NCI-H2171 (cell line): ENCODE data around the gene TRRAP.

Experiments
- DNase-seq: peaks from one replicate; lab custom pipeline; 2025; lab: John Stamatoyannopoulos, UW

Gene TRRAP

GRCh38 chr7:98902523-98902922 is 24.2 kb downstream of the TRRAP start:
- DNase-seq, result no peak

- no peak for DNase-seq
Observed at GRCh38 chr7:98903246-98903645, 24.9 kb downstream of the TRRAP start.

GRCh38 chr7:98907570-98907969 is 29.2 kb downstream of the TRRAP start:
- no peak for DNase-seq

GRCh38 chr7:98908585-98908984 is 30.3 kb downstream of the TRRAP start:
- no peak for DNase-seq

GRCh38 chr7:98909487-98909886 is 31.2 kb downstream of the TRRAP start:
- no peak for DNase-seq

GRCh38 chr7:98910427-98910826 is 32.1 kb downstream of the TRRAP start:
- no peak for DNase-seq

- DNase-seq, result no peak
Observed at GRCh38 chr7:98911916-98912315, 33.6 kb downstream of the TRRAP start.

- DNase-seq, result peak; percentile 6
Observed at GRCh38 chr7:98913026-98913425, 34.7 kb downstream of the TRRAP start.

- DNase-seq, result no peak
Observed at GRCh38 chr7:98913612-98914011, 35.3 kb downstream of the TRRAP start.

- DNase-seq, result no peak
Observed at GRCh38 chr7:98917331-98917730, 39.0 kb downstream of the TRRAP start.

- no peak for DNase-seq
Observed at GRCh38 chr7:98921608-98922372, 43.5 kb downstream of the TRRAP start.

GRCh38 chr7:98922392-98923187 is 44.3 kb downstream of the TRRAP start:
- DNase-seq, result no peak

- no peak for DNase-seq
Observed at GRCh38 chr7:98923512-98923911, 45.2 kb downstream of the TRRAP start.

- no peak for DNase-seq
Observed at GRCh38 chr7:98927125-98927524, 48.8 kb downstream of the TRRAP start.

GRCh38 chr7:98930464-98930863 is 52.1 kb downstream of the TRRAP start:
- DNase-seq, result no peak

GRCh38 chr7:98930921-98931320 is 52.6 kb downstream of the TRRAP start:
- DNase-seq, result no peak

- no peak for DNase-seq
Observed at GRCh38 chr7:98933321-98933720, 55.0 kb downstream of the TRRAP start.

GRCh38 chr7:98934267-98934666 is 55.9 kb downstream of the TRRAP start:
- DNase-seq, result no peak

- no peak for DNase-seq
Observed at GRCh38 chr7:98935811-98936210, 57.5 kb downstream of the TRRAP start.

GRCh38 chr7:98943336-98943735 is 65.0 kb downstream of the TRRAP start:
- no peak for DNase-seq

GRCh38 chr7:98944386-98944785 is 66.1 kb downstream of the TRRAP start:
- no peak for DNase-seq

- no peak for DNase-seq
Observed at GRCh38 chr7:98945852-98946251, 67.5 kb downstream of the TRRAP start.

GRCh38 chr7:98946389-98946788 is 68.1 kb downstream of the TRRAP start:
- DNase-seq, result no peak
